PFSK-1 (cell line): Measurements from ENCODE around the gene PRDM1.

ENCODE experiments used
- FOXP2 ChIP-seq: optimal IDR thresholded peaks from 2 replicates; pipeline ENCODE3; 2011; ENCODE audit warnings: borderline replicate concordance, control low read depth, inconsistent platforms; ENCODE audit not compliant: insufficient read depth; ENCODE audit errors: extremely low read length, extremely low read depth
- SIN3A ChIP-seq: IDR thresholded peaks from 2 replicates; pipeline ENCODE4 v1.6.1; 2012; ENCODE audit warnings: mild to moderate bottlenecking, low read length, moderate library complexity, borderline replicate concordance; ENCODE audit not compliant: insufficient read depth
- TF ChIP-seq, protein P1 (sequence below), 2 experiments: IDR thresholded peaks; 2 replicates each; pipeline versions ENCODE4 v1.6.1 to v1.8.0; 2011 to 2012; ENCODE audit warnings: low read depth in 2 of 2, low read length in 2 of 2, control low read depth in 1 of 2, inconsistent platforms in 1 of 2, mild to moderate bottlenecking in 1 of 2, moderate library complexity in 1 of 2; ENCODE audit not compliant: insufficient read depth in 1 of 2

DNA sequence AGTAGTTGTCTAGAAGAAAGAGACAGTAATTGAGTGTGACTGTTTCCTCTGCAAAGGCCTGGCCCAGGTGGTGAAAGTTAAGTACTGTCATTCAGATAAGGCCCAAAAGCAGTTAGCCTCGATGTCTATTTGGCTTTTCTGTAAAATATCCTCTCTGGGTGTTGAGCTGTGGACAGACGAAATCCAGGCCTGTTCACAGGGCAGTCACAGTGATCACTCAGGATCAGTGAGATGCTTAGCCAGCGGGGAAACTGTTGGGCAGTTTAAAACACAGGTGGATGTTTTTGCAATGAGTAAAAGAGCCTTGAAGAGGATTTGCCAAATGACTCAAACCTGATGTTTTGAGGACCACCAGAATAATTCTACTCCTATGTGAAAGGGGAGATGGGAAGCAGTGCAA, 22.0 kb upstream of the PRDM1 start:
- TF ChIP-seq SIN3A (no peak), FOXP2 (no peak)
- TF ChIP-seq, protein P1, sequence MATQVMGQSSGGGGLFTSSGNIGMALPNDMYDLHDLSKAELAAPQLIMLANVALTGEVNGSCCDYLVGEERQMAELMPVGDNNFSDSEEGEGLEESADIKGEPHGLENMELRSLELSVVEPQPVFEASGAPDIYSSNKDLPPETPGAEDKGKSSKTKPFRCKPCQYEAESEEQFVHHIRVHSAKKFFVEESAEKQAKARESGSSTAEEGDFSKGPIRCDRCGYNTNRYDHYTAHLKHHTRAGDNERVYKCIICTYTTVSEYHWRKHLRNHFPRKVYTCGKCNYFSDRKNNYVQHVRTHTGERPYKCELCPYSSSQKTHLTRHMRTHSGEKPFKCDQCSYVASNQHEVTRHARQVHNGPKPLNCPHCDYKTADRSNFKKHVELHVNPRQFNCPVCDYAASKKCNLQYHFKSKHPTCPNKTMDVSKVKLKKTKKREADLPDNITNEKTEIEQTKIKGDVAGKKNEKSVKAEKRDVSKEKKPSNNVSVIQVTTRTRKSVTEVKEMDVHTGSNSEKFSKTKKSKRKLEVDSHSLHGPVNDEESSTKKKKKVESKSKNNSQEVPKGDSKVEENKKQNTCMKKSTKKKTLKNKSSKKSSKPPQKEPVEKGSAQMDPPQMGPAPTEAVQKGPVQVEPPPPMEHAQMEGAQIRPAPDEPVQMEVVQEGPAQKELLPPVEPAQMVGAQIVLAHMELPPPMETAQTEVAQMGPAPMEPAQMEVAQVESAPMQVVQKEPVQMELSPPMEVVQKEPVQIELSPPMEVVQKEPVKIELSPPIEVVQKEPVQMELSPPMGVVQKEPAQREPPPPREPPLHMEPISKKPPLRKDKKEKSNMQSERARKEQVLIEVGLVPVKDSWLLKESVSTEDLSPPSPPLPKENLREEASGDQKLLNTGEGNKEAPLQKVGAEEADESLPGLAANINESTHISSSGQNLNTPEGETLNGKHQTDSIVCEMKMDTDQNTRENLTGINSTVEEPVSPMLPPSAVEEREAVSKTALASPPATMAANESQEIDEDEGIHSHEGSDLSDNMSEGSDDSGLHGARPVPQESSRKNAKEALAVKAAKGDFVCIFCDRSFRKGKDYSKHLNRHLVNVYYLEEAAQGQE (IDR thresholded peaks at IDR 0.05; ENCODE audit: insufficient read depth in 1 of 2, low read depth in 2 of 2, low read length in 2 of 2), result no peak
